HG03457 (cell line): Measurements from ENCODE around the gene PROS1.
"Not testable (repeated sequence)": the region's sequence is repeated elsewhere in the genome, so short reads cannot be mapped to it uniquely, and the experiment has no call there.

ENCODE experiments used
- ATAC-seq: cut with Tn5 transposase; IDR thresholded peaks from one replicate; pipeline ENCODE4 v1.9.1; 2021; ENCODE audit warnings: moderate number of reproducible peaks; ENCODE audit not compliant: unreplicated experiment

PROS1 gene

GRCh38 chr3:93878250-93879017 is 95.3 kb downstream of the PROS1 start:
- not testable (repeated sequence) for ATAC-seq

- not testable (repeated sequence) for ATAC-seq
Measured at GRCh38 chr3:93877427-93877826, 96.3 kb downstream of the PROS1 start.

- ATAC-seq, result not testable (repeated sequence)
Measured at GRCh38 chr3:93873412-93873811, 100.3 kb downstream of the PROS1 start.

GRCh38 chr3:93867425-93867824 is 106.3 kb downstream of the PROS1 start:
- no peak for ATAC-seq

DNA sequence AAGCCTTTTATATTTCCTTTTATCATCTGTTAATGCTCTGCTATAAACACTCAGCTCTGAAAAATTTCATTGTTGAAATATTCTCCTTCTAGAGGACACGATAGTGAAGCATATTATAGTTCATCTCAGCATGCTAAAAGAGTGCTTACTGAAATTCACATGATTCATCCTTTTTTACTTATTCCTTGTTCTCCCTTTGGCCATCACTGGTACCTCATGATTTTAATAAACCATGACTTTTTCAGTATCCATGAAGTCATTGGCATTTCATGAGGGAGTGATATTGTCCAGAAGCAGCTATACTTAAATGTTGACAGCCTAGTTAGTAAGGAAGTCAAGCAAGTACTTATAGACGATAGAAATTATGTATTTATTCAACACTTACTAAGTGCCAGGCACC is 112.7 kb downstream of the PROS1 start:
- no peak for ATAC-seq

- no peak for ATAC-seq
Measured at GRCh38 chr3:93855401-93855800, 118.3 kb downstream of the PROS1 start.

GRCh38 chr3:93852228-93852627 is 121.5 kb downstream of the PROS1 start:
- not testable (repeated sequence) for ATAC-seq

DNA sequence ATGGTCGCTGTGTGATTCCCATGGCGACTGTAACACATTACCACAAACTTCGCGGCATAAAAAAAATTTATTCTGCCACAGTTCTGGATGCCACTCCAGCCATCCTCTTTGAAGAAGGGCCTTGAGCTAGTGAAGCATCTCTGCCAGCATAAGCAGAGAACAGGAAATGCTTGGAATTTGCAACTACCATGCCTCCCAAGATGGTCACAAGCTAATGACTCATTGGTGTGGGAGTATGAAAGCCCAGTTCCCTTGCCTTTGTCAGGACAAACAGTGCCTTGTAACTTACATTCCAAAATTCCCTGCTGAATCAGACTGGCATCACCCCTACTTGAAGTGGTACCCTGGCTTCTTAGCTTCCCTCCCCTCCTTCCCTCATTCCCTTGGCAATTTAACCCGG is 129.7 kb downstream of the PROS1 start:
- no peak for ATAC-seq

GRCh38 chr3:93839193-93839592 is 134.5 kb downstream of the PROS1 start:
- not testable (repeated sequence) for ATAC-seq
